ENCODE data around the gene MAPKAP1.

The MAPKAP1 gene

DNA sequence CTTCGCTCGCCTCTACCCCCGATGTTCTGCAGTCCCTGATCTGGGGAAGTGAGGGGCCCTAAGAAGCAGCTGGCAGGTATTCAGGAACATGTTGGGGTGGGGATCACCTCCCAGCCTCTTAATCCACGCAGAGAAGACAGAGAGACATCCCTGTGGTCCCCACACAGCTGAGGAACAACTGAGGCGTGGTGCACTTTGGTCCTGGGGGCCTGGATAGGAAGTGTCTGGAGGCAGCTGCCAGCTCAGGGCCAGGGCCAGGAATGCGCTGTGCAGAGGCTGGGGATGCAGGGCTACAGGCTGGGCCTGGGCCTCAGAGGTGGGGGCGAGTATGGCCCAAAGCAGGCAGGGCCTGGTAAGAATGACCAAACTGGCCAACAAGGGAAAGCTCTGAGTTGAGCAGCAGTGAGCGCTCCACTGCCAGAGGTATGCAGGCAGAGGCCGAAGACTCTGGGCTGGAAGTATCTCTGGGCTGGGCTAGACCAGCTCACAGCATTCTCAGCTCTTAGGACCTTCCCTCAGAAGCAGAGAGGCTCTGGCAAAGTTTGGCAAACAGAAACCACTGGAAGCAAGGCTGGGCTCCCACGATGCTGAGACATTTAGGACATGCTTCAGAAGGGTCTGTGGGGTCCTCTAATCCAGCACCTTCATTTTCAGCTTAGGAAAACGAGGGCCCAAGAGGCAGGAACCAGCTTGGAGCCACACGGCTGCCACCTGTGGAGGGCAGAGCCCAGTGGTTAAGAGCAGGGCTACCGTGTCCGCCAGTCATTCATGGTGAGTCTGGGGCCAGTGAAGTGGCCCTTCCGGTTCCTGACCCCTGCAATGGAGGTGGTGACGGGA is 271.0 kb downstream of the MAPKAP1 start:
- DNase-seq (ENCODE audit: low read depth in 4 of 4, low spot score in 1 of 4) = no peak

GRCh38 chr9:125434986-125435775 is 271.8 kb downstream of the MAPKAP1 start:
- no peak for DNase-seq (ENCODE audit: low read depth in 4 of 4, low spot score in 1 of 4)

- DNase-seq (ENCODE audit: low read depth in 4 of 4, low spot score in 1 of 4) = no peak
These were observed 273.5 kb downstream of the MAPKAP1 start for GRCh38 chr9:125433461-125434011.

GRCh38 chr9:125432715-125433385 is 274.2 kb downstream of the MAPKAP1 start:
- DNase-seq (ENCODE audit: low read depth in 4 of 4, low spot score in 1 of 4) = no peak

DNA sequence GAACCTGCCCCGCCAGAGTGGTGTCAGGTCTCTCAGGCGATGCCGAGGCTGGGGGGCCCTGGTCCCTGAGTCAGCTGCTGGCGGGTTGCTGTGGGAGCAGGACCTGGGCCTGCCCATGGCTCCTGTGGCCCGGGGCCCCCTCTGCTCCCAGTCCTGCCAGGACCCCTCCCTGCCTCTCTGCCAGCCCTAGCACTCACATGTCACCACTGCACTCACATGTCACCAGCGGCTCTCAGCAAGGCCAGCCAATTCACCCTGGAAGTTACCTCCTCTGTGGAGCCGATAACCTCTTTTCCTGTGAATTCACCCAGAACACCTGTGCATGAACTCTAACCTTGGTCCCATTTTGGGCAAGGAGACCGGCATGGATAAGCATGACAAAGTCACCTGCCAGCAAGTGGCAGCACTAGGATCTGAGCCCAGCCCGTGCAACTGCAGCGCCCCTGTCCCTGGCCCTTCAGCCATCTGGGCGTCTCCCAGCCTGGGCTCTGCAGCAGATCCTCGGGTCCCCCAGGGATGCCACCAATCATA is 275.2 kb downstream of the MAPKAP1 start:
- DNase-seq (ENCODE audit: low read depth in 4 of 4, low spot score in 1 of 4) = no peak

DNA sequence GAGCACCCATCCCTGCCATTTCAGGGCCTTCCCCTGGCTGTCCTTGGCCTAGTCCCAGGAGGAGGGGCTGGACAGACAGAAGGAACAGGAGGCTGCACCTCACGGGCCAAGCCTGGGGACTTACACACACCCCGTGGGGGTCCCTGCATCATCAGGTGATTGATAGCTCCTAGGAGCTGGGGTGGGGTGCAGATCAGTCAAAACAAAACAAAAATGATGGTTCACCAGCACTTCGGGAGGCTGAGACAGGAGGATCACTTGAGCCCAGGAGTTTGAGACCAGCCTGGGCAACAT is 276.0 kb downstream of the MAPKAP1 start:
- DNase-seq (ENCODE audit: low read depth in 4 of 4, low spot score in 1 of 4) = no peak

DNA sequence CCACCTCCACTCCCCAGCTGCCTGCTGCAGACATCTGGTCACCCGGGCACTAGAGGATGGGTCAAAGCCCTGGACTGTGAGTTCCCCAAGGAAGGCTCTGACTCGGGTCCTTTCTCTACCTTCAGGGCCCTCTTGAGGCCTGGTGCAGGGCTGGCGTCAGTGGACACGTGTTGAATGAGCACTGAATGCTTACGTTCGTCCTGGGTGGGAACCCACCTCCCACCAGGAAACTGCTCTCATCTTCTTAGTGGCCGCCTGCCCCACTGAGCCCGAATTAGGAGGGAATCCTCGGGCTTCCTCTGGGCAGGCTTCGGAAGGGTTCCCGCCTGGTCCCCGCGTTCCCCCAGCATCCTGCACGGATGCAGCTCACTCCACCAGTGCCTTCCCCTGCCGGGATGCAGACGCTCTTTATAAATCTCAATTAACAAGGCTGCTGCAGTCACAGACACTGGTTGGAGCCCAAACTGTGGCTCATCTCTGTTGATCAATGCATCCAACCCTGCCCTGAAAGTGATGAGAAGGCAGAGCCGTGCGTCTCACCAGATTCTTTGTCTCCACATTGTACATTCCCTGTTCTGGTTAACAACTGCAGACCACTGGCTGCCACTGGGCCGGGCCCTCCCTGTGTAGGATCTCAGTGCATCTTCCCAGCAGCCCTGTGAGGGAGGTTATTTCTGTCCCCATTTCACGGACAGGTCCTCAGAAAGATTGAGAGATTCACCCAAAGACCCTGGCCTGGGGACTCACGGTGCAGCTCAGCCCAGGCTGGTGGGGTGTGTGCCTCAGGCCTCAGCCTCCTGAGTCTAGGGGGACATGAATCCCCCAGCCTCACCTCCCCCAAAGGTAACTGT is 276.6 kb downstream of the MAPKAP1 start:
- DNase-seq (ENCODE audit: low read depth in 4 of 4, low spot score in 1 of 4) = no peak

DNA sequence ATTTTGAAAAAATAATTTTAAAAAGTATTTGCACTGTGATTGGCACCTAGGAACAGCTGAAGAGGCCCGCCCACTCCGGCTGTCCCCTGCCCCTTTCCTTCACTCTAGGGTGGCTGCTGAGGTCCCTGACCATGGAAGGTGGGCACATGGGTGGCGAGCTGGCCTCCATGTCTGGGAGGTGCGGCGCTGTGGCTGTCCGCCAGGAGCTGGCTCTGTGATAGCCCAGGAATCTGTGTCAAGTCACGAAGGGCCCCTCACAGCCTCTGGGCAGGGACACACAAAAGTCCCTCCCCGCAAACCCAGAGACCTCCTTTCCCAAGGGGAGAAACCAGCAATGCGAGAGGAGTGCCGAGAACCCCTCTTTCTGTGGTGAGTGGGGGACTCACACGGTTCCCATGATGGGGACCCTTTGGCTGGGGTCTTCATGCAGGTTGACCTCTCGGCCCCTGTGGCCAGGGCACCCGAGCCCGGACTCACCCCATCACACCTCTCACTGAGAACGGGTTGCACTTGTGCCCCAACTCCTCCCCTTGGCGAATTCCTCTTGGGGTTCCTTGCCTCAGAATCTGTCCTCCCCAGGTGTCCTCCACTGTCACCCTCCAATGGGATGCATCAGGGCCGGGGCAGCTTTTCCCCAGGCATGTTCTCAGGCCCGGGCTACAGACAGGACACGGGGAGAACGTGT is 277.4 kb downstream of the MAPKAP1 start:
- DNase-seq (ENCODE audit: low read depth in 4 of 4, low spot score in 1 of 4) = no peak

DNA sequence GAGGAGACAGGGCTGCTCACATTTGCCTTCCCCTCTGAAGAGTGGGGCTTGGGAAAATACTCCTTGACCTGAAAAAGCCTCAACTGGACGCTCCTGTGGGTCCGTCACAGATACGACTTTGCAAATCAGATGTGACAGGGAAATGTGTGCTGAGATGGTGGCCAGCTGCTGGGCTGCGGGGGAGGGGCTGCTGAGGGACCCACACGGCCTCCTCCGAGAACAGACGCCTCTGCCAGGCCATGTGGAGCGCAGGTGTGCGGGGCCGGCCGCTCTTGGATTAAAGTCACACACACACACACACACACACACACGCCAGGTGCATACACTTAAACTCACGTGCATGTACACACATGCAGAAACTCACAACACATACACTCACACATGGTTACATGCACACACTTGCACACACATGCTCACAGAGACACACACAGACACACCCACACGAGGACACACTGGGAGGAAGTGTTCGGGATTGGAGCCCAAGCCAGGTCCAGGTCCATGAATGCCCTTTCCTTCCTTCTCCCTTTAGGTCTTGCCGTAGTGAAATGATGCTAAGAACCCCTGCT is 278.0 kb downstream of the MAPKAP1 start:
- DNase-seq (ENCODE audit: low read depth in 4 of 4, low spot score in 1 of 4) = no peak

DNA sequence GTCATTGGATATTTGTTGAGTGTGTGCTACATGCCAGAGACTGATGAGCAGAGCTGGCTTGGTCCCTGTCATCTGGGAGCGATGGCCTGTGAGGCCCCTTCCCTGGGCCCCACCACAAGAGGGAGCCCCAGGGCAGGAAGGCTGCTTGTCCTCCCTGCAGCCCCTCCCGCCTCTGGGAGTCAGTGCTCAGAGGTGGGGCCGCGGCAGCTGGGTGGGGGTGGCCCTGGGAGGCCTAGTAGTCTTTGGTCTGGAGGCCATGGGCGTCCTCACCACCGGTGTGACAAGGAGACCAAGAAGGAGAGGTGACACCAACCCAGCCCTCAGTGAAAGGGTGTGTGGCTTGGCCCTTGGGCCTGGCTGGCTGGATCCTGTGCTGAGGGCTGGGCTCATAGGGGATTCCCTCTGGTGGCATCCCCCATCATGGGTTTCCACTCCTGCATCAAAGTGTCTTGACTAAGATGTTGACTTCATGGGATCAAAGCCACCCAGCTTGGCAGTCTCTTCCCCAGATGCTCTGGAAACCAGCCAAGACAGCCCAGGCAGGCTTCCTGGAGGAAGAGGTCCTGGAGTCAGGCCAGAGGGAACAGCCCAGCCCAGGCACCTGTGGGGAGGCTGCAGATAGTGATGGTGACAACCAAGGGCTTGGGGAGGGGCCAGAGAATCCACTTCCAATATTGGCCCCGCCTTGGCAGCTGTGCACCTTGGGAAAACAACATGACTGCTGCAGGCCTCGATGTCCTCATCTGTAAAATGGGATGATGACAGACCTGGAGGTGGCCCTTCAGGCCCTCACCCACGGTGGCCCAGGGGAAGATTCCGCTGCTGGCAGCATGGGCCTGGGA is 278.7 kb downstream of the MAPKAP1 start:
- no peak for DNase-seq (ENCODE audit: low read depth in 4 of 4, low spot score in 1 of 4)

DNA sequence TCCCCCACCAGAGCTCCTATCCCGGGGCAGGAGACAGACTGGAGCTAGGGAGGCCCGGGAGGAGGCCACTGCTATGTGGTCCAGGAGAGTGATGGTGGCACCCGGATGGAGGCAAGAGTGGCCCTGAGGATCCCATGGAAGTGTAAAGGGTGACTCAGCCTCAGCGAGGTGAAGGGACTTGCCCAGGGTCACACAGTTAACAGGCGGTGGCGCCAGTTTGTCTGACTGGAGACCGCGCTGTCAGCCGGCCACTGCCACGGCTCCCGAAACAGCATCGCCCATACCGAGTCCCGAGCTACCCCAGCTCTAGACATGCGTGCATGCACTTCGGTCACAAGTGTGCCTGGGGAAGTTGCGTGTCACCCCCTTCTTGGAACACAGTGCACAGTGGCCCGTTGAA is 279.5 kb downstream of the MAPKAP1 start:
- DNase-seq (ENCODE audit: low read depth in 4 of 4, low spot score in 1 of 4) = no peak

GRCh38 chr9:125426926-125427325 is 280.1 kb downstream of the MAPKAP1 start:
- DNase-seq (ENCODE audit: low read depth in 4 of 4, low spot score in 1 of 4) = no peak

DNA sequence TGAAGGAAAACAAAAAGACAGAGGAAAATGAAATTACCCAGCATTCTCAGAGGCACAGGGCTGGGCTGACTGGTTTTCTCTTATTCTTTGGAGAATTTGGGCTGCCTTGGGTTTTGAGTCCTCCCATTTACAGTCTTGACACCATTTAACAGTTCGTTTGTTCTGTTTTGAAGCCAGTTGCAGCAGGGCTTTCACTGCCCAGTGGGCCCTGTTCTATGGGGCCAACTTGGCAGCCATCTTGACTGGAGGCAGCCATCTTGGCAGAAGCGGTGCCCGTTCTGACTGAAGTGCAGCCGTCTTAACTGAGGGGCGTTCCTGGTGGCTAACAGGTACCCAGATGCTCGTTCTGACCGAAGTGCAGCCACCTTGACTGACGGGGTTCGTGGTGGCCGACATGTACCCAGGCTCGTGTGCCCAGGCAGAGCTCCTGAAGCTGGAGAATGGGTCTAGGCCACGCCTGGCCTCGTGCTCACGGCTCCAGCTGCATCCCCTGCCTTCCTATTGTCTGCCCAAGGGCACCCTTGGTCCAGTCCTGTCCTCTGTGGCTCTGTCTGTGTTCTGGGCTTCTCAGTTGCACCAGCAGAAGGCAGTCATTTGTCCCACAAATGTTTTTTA is 281.0 kb downstream of the MAPKAP1 start:
- DNase-seq (ENCODE audit: low read depth in 4 of 4, low spot score in 1 of 4) = no peak

DNA sequence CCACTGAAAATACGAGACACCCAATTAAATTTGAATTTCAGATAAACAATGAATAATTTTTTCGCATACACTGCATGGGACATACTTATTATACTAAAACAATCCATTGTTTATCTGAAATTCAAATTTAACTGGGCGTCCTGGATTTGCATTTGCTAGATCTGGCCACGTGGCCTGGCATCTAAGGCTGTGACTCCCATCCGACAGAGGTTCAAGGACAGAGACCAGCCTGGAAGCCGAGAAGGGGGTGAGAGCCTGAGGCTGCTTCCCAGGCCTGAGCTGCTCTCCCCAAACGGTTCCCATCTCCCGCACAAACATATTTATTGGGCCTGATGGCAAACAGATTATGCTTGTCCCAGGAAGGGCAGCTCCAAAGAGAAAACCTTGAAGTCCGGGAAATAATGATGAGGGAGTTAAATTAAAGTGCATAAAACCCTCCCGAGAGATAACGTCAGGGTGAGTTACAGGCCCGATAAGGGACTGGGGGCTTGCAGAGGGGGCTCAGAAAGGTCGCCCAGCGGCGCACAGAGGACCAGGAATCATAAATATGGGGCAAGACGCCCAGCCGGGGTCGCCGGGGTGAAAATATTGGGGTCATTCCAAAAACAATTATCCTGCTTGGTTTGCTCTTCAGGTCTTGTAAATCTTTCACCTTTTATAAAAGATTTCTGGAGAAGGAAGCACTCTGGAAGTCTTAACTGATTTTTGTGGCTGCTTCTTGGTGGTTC is 281.7 kb downstream of the MAPKAP1 start:
- no peak for DNase-seq (ENCODE audit: low read depth in 4 of 4, low spot score in 1 of 4)

DNA sequence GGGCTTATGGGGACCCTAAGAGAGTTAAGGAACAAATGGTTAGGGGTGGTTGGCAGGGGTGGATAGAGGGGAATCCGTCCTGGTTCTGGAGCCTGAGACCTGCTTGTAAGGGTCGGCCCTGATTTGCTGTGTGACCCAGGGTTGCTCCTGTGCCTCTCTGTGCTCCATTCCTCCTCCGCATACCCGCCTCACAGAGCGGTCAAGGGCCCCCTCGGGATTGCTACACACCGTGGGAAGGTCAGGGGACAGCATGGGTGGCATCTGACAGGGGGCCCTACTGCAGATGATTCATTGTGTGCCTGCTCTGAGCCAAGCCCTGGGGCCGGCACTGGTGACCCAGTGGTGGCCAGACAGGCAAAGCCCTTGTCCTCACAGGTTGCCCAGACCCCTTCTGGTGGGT is 283.0 kb downstream of the MAPKAP1 start:
- no peak for DNase-seq (ENCODE audit: low read depth in 4 of 4, low spot score in 1 of 4)

- DNase-seq (ENCODE audit: low read depth in 4 of 4, low spot score in 1 of 4) = no peak
These were observed 284.2 kb downstream of the MAPKAP1 start for GRCh38 chr9:125422853-125423252.

- no peak for DNase-seq (ENCODE audit: low read depth in 4 of 4, low spot score in 1 of 4)
These were observed 285.3 kb downstream of the MAPKAP1 start for GRCh38 chr9:125421591-125422181.

Data from stimulated activated CD4-positive, alpha-beta T cell treated with anti-CD3 and anti-CD28 coated beads, Interleukin-1b, Interleukin-23, amount 100 ng/mL, for 24 hours (primary cell).